ENCODE results near the gene PGGHG.
A peak's percentile ranks its signal among the peaks of the same experiment; 100 is the strongest.
"Not testable (repeated sequence)": the region's sequence is repeated elsewhere in the genome, so short reads cannot be mapped to it uniquely, and the experiment has no call there.

The PGGHG gene

GRCh38 chr11:285894-286220 lies 3.1 kb upstream of the PGGHG start:
- no peaks in the 10 kb centered on the region for H3K9me3 ChIP-seq (ENCODE audit: severe bottlenecking)
- DNase-seq (ENCODE audit: low spot score) (no peak), ATAC-seq (ENCODE audit: low read depth) (no peak)
- H3K36me3 ChIP-seq (ENCODE audit: low read depth), result no peaks in the 10 kb centered on the region
- H3K4me1 ChIP-seq (ENCODE audit: insufficient read depth, poor library complexity, severe bottlenecking), result no peaks in the 10 kb centered on the region
- no peak for TF ChIP-seq CTCF (IDR thresholded peaks at IDR 0.05; ENCODE audit: poor library complexity, severe bottlenecking)
- no peak overlapping the region for H3K4me3 ChIP-seq (ENCODE audit: severe bottlenecking)
- peaks cover 30% of the 10 kb centered on the region for H3K27me3 ChIP-seq (ENCODE audit: insufficient read depth, poor library complexity, severe bottlenecking)
- H3K27ac ChIP-seq (ENCODE audit: poor library complexity, severe bottlenecking), result no peak overlapping the region

- H3K36me3 ChIP-seq (ENCODE audit: low read depth); H3K27ac ChIP-seq (ENCODE audit: poor library complexity, severe bottlenecking); H3K9me3 ChIP-seq (ENCODE audit: severe bottlenecking); ATAC-seq (ENCODE audit: low read depth); H3K4me1 ChIP-seq (ENCODE audit: insufficient read depth, poor library complexity, severe bottlenecking); DNase-seq (ENCODE audit: low spot score); H3K4me3 ChIP-seq (ENCODE audit: severe bottlenecking): not testable (repeated sequence)
- peaks cover 16% of the 10 kb centered on the region for H3K27me3 ChIP-seq (ENCODE audit: insufficient read depth, poor library complexity, severe bottlenecking)
Observed at GRCh38 chr11:286977-287820, 1.7 kb upstream of the PGGHG start.

GRCh38 chr11:287821-288477 lies 977 bp upstream of the PGGHG start:
- peak; percentile 24; the same call in 2 of the 3 replicates for ATAC-seq (ENCODE audit: low read depth)
- Histone ChIP-seq H3K4me1 (ENCODE audit: insufficient read depth, poor library complexity, severe bottlenecking) (no peaks in the 10 kb centered on the region), H3K36me3 (ENCODE audit: low read depth) (no peaks in the 10 kb centered on the region), H3K4me3 (ENCODE audit: severe bottlenecking) (peak overlapping the region; percentile 79), H3K27ac (ENCODE audit: poor library complexity, severe bottlenecking) (no peak overlapping the region), H3K27me3 (ENCODE audit: insufficient read depth, poor library complexity, severe bottlenecking) (peaks cover 9% of the 10 kb centered on the region), H3K9me3 (ENCODE audit: severe bottlenecking) (no peaks in the 10 kb centered on the region)
- DNase-seq (ENCODE audit: low spot score), result peak; percentile 60
- TF ChIP-seq CTCF (IDR thresholded peaks at IDR 0.05; ENCODE audit: poor library complexity, severe bottlenecking), result no peak

DNA sequence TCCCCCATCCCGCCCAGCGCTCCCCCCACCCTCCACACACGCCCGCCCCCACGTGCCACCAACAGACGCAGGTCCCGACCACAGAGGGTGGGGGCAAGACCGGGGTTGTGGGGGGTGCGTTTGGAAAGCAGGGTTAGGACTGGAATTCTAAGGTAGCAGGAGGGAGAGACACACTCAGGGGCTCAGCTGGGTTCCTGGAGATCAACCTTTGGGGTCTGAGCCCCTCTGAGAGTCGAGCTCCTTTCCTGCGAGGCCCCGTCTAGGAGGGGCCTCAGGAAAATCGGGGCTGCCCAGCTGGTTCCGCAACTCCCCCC lies 429 bp downstream of the PGGHG start:
- H3K4me3 ChIP-seq (ENCODE audit: severe bottlenecking), result peak overlapping the region; percentile 12
- no peaks in the 10 kb centered on the region for H3K36me3 ChIP-seq (ENCODE audit: low read depth)
- TF ChIP-seq CTCF (IDR thresholded peaks at IDR 0.05; ENCODE audit: poor library complexity, severe bottlenecking), result no peak
- peaks cover 8% of the 10 kb centered on the region for H3K27me3 ChIP-seq (ENCODE audit: insufficient read depth, poor library complexity, severe bottlenecking)
- DNase-seq (ENCODE audit: low spot score), result no peak
- no peaks in the 10 kb centered on the region for H3K4me1 ChIP-seq (ENCODE audit: insufficient read depth, poor library complexity, severe bottlenecking)
- H3K27ac ChIP-seq (ENCODE audit: poor library complexity, severe bottlenecking), result no peak overlapping the region
- H3K9me3 ChIP-seq (ENCODE audit: severe bottlenecking), result no peaks in the 10 kb centered on the region
- ATAC-seq (ENCODE audit: low read depth), result no peak

- H3K4me3 ChIP-seq (ENCODE audit: severe bottlenecking), result peak overlapping the region; percentile 12
- no peak for ATAC-seq (ENCODE audit: low read depth)
- no peak overlapping the region for H3K27ac ChIP-seq (ENCODE audit: poor library complexity, severe bottlenecking)
- TF ChIP-seq CTCF (IDR thresholded peaks at IDR 0.05; ENCODE audit: poor library complexity, severe bottlenecking), result no peak
- DNase-seq (ENCODE audit: low spot score), result peak; percentile 57
- no peaks in the 10 kb centered on the region for H3K9me3 ChIP-seq (ENCODE audit: severe bottlenecking)
- H3K36me3 ChIP-seq (ENCODE audit: low read depth), result no peaks in the 10 kb centered on the region
- H3K4me1 ChIP-seq (ENCODE audit: insufficient read depth, poor library complexity, severe bottlenecking), result no peaks in the 10 kb centered on the region
- H3K27me3 ChIP-seq (ENCODE audit: insufficient read depth, poor library complexity, severe bottlenecking), result peaks cover 8% of the 10 kb centered on the region
Observed at GRCh38 chr11:289712-290620, 1.0 kb downstream of the PGGHG start.

Measured in RWPE2 (cell line).